ENCODE measurements around the gene DMAC1.

GRCh38 chr9:7799944-7800285 lies 337 bp upstream of the DMAC1 start:
- TF ChIP-seq CTCF (IDR thresholded peaks at IDR 0.05) (no peak), POLR2A (IDR thresholded peaks at IDR 0.05) (no peak)

Measured in body of pancreas (tissue), 4 donors.